T-cell (primary cell): ENCODE measurements around the gene SAYSD1. TPM values are rescaled to one million over a fixed set of nuclear protein-coding genes. Genes with fewer than 3 reads are reported as not detected.

Experiments used
- total RNA-seq, 35 experiments: library from RNA in 6 of 35; stranded (reverse) in 6 of 35; fragments of 120-200 nt in 1 of 35; gene quantifications; one replicate each; pipeline versions ENCODE4 v1.2.1 to v1.2.4 and lab custom pipeline; 2013 to 2026

The SAYSD1 gene
- total RNA-seq, 5 donors from 2014 or later (not counting 1 experiment from before 2014, with no cell fraction given) = 14.0 to 25.4 (median 19.2) TPM

Other genes starting within 250 kb of the SAYSD1 start
- under 1 TPM in 1 of 5 donors, not detected in 4; 0.07 TPM for gene GLP1R, start 66.4 kb downstream of the SAYSD1 start, total RNA-seq
- 1 to 10 TPM in 2 of 5 donors, under 1 TPM in 3; 0.60 to 1.1 (median 0.93) TPM for gene KCNK5, start 114.3 kb upstream of the SAYSD1 start, total RNA-seq
- under 1 TPM in 1 of 5 donors, not detected in 4; 0.38 TPM for gene KCNK17, start 199.2 kb upstream of the SAYSD1 start, total RNA-seq
- not detected for gene KCNK16, start 207.5 kb upstream of the SAYSD1 start, total RNA-seq